ENCODE data around the gene PDZD2. TPM values are rescaled to one million over a fixed set of nuclear protein-coding genes. Genes with fewer than 3 reads are reported as not detected.

The PDZD2 gene
- total RNA-seq, 1 experiment from 2014 or later = 2.2 TPM

- no peak for DNase-seq (ENCODE audit: low spot score)
- no peak for TF ChIP-seq EZH2 (IDR thresholded peaks at IDR 0.05; ENCODE audit: borderline replicate concordance, low read depth, low read length, poor library complexity, severe bottlenecking)
- no peak for TF ChIP-seq CTCF (conservative IDR thresholded peaks at IDR 0.05; ENCODE audit: low read depth, low read length)
- ChIA-PET CTCF (no interaction called here), POLR2A (ENCODE audit: low non-redundant PET) (no interaction called here)
- Histone ChIP-seq H3K27me3 (replicated peaks; ENCODE audit: insufficient read depth, low read depth, low read length, poor library complexity) (peaks cover 4% of the 10 kb centered on the region), H3K36me3 (ENCODE audit: insufficient read depth, low read length, poor library complexity, severe bottlenecking) (no peaks in the 10 kb centered on the region), H3K27ac (ENCODE audit: low read depth, low read length, poor library complexity, severe bottlenecking) (no peak overlapping the region), H3K9me3 (ENCODE audit: low read depth, low read length, poor library complexity, severe bottlenecking) (no peaks in the 10 kb centered on the region), H3K4me3 (ENCODE audit: low read depth, low read length, poor library complexity, severe bottlenecking) (no peak overlapping the region), H3K4me1 (ENCODE audit: insufficient read depth, low read length, poor library complexity, severe bottlenecking) (no peaks in the 10 kb centered on the region)
- BruUV-seq (replicated peaks) = no TSS peak
- intact Hi-C loops (cut with micrococcal nuclease; ENCODE audit: unreplicated experiment) = no loop called here
Measured at GRCh38 chr5:31645420-31646081, 6.6 kb downstream of the PDZD2 start.

GRCh38 chr5:31648326-31648725 lies 9.4 kb downstream of the PDZD2 start:
- H3K27me3 ChIP-seq (replicated peaks; ENCODE audit: insufficient read depth, low read depth, low read length, poor library complexity) = peaks cover 4% of the 10 kb centered on the region
- intact Hi-C loops (cut with micrococcal nuclease; ENCODE audit: unreplicated experiment) = no loop called here
- H3K4me1 ChIP-seq (ENCODE audit: insufficient read depth, low read length, poor library complexity, severe bottlenecking) = no peaks in the 10 kb centered on the region
- H3K27ac ChIP-seq (ENCODE audit: low read depth, low read length, poor library complexity, severe bottlenecking) = no peak overlapping the region
- POLR2A ChIA-PET (ENCODE audit: low non-redundant PET) = no interaction called here
- CTCF ChIA-PET = no interaction called here
- H3K9me3 ChIP-seq (ENCODE audit: low read depth, low read length, poor library complexity, severe bottlenecking) = no peaks in the 10 kb centered on the region
- H3K4me3 ChIP-seq (ENCODE audit: low read depth, low read length, poor library complexity, severe bottlenecking) = no peak overlapping the region
- BruUV-seq (replicated peaks) = no TSS peak
- DNase-seq (ENCODE audit: low spot score) = no peak
- no peak for TF ChIP-seq EZH2 (IDR thresholded peaks at IDR 0.05; ENCODE audit: borderline replicate concordance, low read depth, low read length, poor library complexity, severe bottlenecking)
- TF ChIP-seq CTCF (conservative IDR thresholded peaks at IDR 0.05; ENCODE audit: low read depth, low read length) = no peak
- H3K36me3 ChIP-seq (ENCODE audit: insufficient read depth, low read length, poor library complexity, severe bottlenecking) = no peaks in the 10 kb centered on the region

GRCh38 chr5:31651241-31651640 lies 12.3 kb downstream of the PDZD2 start:
- TF ChIP-seq EZH2 (IDR thresholded peaks at IDR 0.05; ENCODE audit: borderline replicate concordance, low read depth, low read length, poor library complexity, severe bottlenecking) = no peak
- no peak for TF ChIP-seq CTCF (conservative IDR thresholded peaks at IDR 0.05; ENCODE audit: low read depth, low read length)
- no peaks in the 10 kb centered on the region for H3K36me3 ChIP-seq (ENCODE audit: insufficient read depth, low read length, poor library complexity, severe bottlenecking)
- ChIA-PET POLR2A (ENCODE audit: low non-redundant PET) (no interaction called here), CTCF (no interaction called here)
- intact Hi-C loops (cut with micrococcal nuclease; ENCODE audit: unreplicated experiment) = loop anchor here (5.0 kb wide), 1 partner anchor 156 kb away; no protein-coding TSS in a partner anchor
- no peaks in the 10 kb centered on the region for H3K9me3 ChIP-seq (ENCODE audit: low read depth, low read length, poor library complexity, severe bottlenecking)
- DNase-seq (ENCODE audit: low spot score) = no peak
- no peak overlapping the region for H3K27ac ChIP-seq (ENCODE audit: low read depth, low read length, poor library complexity, severe bottlenecking)
- no peaks in the 10 kb centered on the region for H3K4me1 ChIP-seq (ENCODE audit: insufficient read depth, low read length, poor library complexity, severe bottlenecking)
- BruUV-seq (replicated peaks) = no TSS peak
- H3K4me3 ChIP-seq (ENCODE audit: low read depth, low read length, poor library complexity, severe bottlenecking) = no peak overlapping the region
- peaks cover 4% of the 10 kb centered on the region for H3K27me3 ChIP-seq (replicated peaks; ENCODE audit: insufficient read depth, low read depth, low read length, poor library complexity)
